Measurements from ENCODE around the gene CACNA1D.

CACNA1D gene

DNA sequence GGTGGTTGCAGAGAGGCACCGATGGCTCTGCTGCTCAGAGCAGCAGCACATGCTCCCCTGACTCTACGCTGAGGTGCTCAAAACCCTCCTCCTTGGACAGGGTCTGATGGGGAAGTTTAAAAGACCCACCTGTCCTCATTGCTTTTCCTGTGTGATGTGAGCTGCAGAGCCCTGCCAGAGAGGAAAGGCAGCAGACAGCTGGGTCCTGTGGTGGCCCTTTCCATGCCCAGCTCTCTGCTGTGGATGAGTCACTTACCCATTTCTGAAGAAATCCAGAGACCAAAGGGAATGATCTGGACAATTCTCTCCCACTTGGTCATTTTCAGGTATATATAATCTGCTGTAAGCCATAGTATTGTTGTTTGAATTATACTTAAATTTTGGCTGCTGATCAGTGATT lies 230.2 kb downstream of the CACNA1D start:
- Histone ChIP-seq H3K36me3 (replicated peaks; ENCODE audit: low read depth, low read length) (no peaks in the 10 kb centered on the region), H2AFZ (ENCODE audit: low read depth, low read length) (no peak overlapping the region), H4K20me1 (ENCODE audit: insufficient read depth, low read length) (no peaks in the 10 kb centered on the region), H3K4me2 (ENCODE audit: low read length) (no peak overlapping the region), H3K9ac (ENCODE audit: low read length) (no peak overlapping the region), H3K79me2 (ENCODE audit: low read length) (no peaks in the 10 kb centered on the region), H3K27ac (ENCODE audit: low read length) (no peak overlapping the region), H3K27me3 (ENCODE audit: low read depth, low read length) (no peaks in the 10 kb centered on the region), H3K4me1 (ENCODE audit: low read length) (peaks cover 9% of the 10 kb centered on the region), H3K4me3 (ENCODE audit: low read length) (no peak overlapping the region), H3K9me3 (ENCODE audit: insufficient read depth, low read length) (no peaks in the 10 kb centered on the region)
- TF ChIP-seq, protein P1, sequence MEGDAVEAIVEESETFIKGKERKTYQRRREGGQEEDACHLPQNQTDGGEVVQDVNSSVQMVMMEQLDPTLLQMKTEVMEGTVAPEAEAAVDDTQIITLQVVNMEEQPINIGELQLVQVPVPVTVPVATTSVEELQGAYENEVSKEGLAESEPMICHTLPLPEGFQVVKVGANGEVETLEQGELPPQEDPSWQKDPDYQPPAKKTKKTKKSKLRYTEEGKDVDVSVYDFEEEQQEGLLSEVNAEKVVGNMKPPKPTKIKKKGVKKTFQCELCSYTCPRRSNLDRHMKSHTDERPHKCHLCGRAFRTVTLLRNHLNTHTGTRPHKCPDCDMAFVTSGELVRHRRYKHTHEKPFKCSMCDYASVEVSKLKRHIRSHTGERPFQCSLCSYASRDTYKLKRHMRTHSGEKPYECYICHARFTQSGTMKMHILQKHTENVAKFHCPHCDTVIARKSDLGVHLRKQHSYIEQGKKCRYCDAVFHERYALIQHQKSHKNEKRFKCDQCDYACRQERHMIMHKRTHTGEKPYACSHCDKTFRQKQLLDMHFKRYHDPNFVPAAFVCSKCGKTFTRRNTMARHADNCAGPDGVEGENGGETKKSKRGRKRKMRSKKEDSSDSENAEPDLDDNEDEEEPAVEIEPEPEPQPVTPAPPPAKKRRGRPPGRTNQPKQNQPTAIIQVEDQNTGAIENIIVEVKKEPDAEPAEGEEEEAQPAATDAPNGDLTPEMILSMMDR (IDR thresholded peaks at IDR 0.05; ENCODE audit: low read depth, low read length): no peak
- no peak for TF ChIP-seq EZH2phosphoT487 (IDR thresholded peaks at IDR 0.05; ENCODE audit: low read depth)

DNA sequence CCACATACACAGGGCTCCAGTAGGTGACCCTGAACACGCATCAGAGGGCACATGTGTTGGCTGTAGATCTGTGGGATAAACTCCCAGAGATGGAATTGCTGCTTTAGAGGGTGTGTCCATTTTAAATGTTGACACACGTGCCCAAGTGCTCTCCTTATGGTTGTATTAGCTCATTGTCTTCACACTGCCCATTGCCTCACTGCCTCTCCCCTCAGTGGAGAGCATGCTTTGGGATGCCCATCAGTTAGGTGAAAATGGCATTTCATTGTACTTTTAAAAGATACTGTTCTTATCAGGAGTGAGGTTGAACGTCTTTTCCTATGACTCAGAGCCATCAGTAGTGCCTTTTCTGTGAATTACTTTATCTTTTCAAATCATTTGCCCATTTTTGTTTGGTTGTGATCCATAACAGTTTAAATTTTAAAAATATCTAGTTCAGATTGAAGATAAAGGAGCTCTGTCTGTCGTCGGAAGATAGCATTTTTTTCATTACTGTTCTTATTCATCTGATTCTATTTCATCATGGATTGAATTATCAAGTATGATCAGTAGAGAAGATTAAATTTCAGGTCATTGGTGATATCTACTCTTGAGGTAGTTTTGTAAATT lies 231.1 kb downstream of the CACNA1D start:
- no peaks in the 10 kb centered on the region for H3K9me3 ChIP-seq (ENCODE audit: insufficient read depth, low read length)
- H2AFZ ChIP-seq (ENCODE audit: low read depth, low read length): no peak overlapping the region
- no peaks in the 10 kb centered on the region for H3K27me3 ChIP-seq (ENCODE audit: low read depth, low read length)
- no peaks in the 10 kb centered on the region for H3K79me2 ChIP-seq (ENCODE audit: low read length)
- H4K20me1 ChIP-seq (ENCODE audit: insufficient read depth, low read length): no peaks in the 10 kb centered on the region
- no peak for TF ChIP-seq EZH2phosphoT487 (IDR thresholded peaks at IDR 0.05; ENCODE audit: low read depth)
- TF ChIP-seq, protein P1 (IDR thresholded peaks at IDR 0.05; ENCODE audit: low read depth, low read length): no peak
- no peak overlapping the region for H3K4me2 ChIP-seq (ENCODE audit: low read length)
- no peak overlapping the region for H3K27ac ChIP-seq (ENCODE audit: low read length)
- no peaks in the 10 kb centered on the region for H3K36me3 ChIP-seq (replicated peaks; ENCODE audit: low read depth, low read length)
- H3K4me3 ChIP-seq (ENCODE audit: low read length): no peak overlapping the region
- H3K4me1 ChIP-seq (ENCODE audit: low read length): peaks cover 16% of the 10 kb centered on the region
- no peak overlapping the region for H3K9ac ChIP-seq (ENCODE audit: low read length)

GRCh38 chr3:53726643-53727042 lies 232.2 kb downstream of the CACNA1D start:
- no peaks in the 10 kb centered on the region for H3K79me2 ChIP-seq (ENCODE audit: low read length)
- H3K9me3 ChIP-seq (ENCODE audit: insufficient read depth, low read length): no peaks in the 10 kb centered on the region
- H3K4me3 ChIP-seq (ENCODE audit: low read length): no peak overlapping the region
- H4K20me1 ChIP-seq (ENCODE audit: insufficient read depth, low read length): no peaks in the 10 kb centered on the region
- H3K27ac ChIP-seq (ENCODE audit: low read length): no peak overlapping the region
- TF ChIP-seq, protein P1 (IDR thresholded peaks at IDR 0.05; ENCODE audit: low read depth, low read length): no peak
- no peak for TF ChIP-seq EZH2phosphoT487 (IDR thresholded peaks at IDR 0.05; ENCODE audit: low read depth)
- no peak overlapping the region for H3K4me2 ChIP-seq (ENCODE audit: low read length)
- H2AFZ ChIP-seq (ENCODE audit: low read depth, low read length): no peak overlapping the region
- no peaks in the 10 kb centered on the region for H3K36me3 ChIP-seq (replicated peaks; ENCODE audit: low read depth, low read length)
- H3K27me3 ChIP-seq (ENCODE audit: low read depth, low read length): no peaks in the 10 kb centered on the region
- H3K9ac ChIP-seq (ENCODE audit: low read length): no peak overlapping the region
- peaks cover 9% of the 10 kb centered on the region for H3K4me1 ChIP-seq (ENCODE audit: low read length)

- no peaks in the 10 kb centered on the region for H3K27me3 ChIP-seq (ENCODE audit: low read depth, low read length)
- H3K4me3 ChIP-seq (ENCODE audit: low read length): no peak overlapping the region
- no peak overlapping the region for H2AFZ ChIP-seq (ENCODE audit: low read depth, low read length)
- no peak for TF ChIP-seq EZH2phosphoT487 (IDR thresholded peaks at IDR 0.05; ENCODE audit: low read depth)
- TF ChIP-seq, protein P1 (IDR thresholded peaks at IDR 0.05; ENCODE audit: low read depth, low read length): no peak
- H3K9me3 ChIP-seq (ENCODE audit: insufficient read depth, low read length): no peaks in the 10 kb centered on the region
- no peak overlapping the region for H3K9ac ChIP-seq (ENCODE audit: low read length)
- peaks cover 23% of the 10 kb centered on the region for H3K4me1 ChIP-seq (ENCODE audit: low read length)
- H3K36me3 ChIP-seq (replicated peaks; ENCODE audit: low read depth, low read length): no peaks in the 10 kb centered on the region
- no peaks in the 10 kb centered on the region for H4K20me1 ChIP-seq (ENCODE audit: insufficient read depth, low read length)
- no peak overlapping the region for H3K4me2 ChIP-seq (ENCODE audit: low read length)
- no peak overlapping the region for H3K27ac ChIP-seq (ENCODE audit: low read length)
- no peaks in the 10 kb centered on the region for H3K79me2 ChIP-seq (ENCODE audit: low read length)
These were observed 234.2 kb downstream of the CACNA1D start for GRCh38 chr3:53728606-53729005.

All from OCI-LY3 (cell line).